Gastroesophageal sphincter (tissue), 3 donors: ENCODE results near the gene CLSTN2.

Source experiments
- CTCF ChIP-seq, 4 experiments: fragments of 200-600 bp in 2 of 4; fragments of 450-650 bp in 2 of 4; sonication (generic) in 1 of 4; IDR thresholded peaks; one replicate each; pipeline ENCODE4 v1.5.1; 2017 to 2019; ENCODE audit warnings: antibody characterized with exemption in 4 of 4, mild to moderate bottlenecking in 2 of 4, moderate library complexity in 2 of 4
- POLR2AphosphoS5 ChIP-seq: sonication (generic); formaldehyde crosslinking; IDR thresholded peaks from one replicate; pipeline ENCODE4 v1.6.1; 2017; ENCODE audit warnings: antibody characterized with exemption

- TF ChIP-seq CTCF (IDR thresholded peaks at IDR 0.05): no peak
- TF ChIP-seq POLR2AphosphoS5: no peak
Measured at GRCh38 chr3:140187028-140187427, 252.0 kb downstream of the CLSTN2 start.
